Kasumi-1 (cell line): ENCODE results near the gene YPEL1.
"Not testable (repeated sequence)": the region's sequence is repeated elsewhere in the genome, so short reads cannot be mapped to it uniquely, and the experiment has no call there.

Source experiments
- DNase-seq, 2 experiments: peaks; one replicate each; lab custom pipeline; 2025; lab: John Stamatoyannopoulos, UW

Gene YPEL1

GRCh38 chr22:21699643-21700042 lies 36.0 kb downstream of the YPEL1 start:
- DNase-seq, result no peak

- DNase-seq, result no peak
Observed at GRCh38 chr22:21698430-21699329, 36.9 kb downstream of the YPEL1 start.

- DNase-seq, result no peak
Observed at GRCh38 chr22:21697880-21698279, 37.7 kb downstream of the YPEL1 start.

- DNase-seq, result no peak
Observed at GRCh38 chr22:21697021-21697771, 38.4 kb downstream of the YPEL1 start.

- no peak for DNase-seq
Observed at GRCh38 chr22:21696115-21696514, 39.5 kb downstream of the YPEL1 start.

- no peak for DNase-seq
Observed at GRCh38 chr22:21695430-21696085, 40.0 kb downstream of the YPEL1 start.

GRCh38 chr22:21694795-21695429 lies 40.7 kb downstream of the YPEL1 start:
- DNase-seq, result no peak

- DNase-seq, result no peak
Observed at GRCh38 chr22:21694394-21694793, 41.2 kb downstream of the YPEL1 start.

- no peak for DNase-seq
Observed at GRCh38 chr22:21693999-21694341, 41.6 kb downstream of the YPEL1 start.

GRCh38 chr22:21693333-21693998 lies 42.1 kb downstream of the YPEL1 start:
- DNase-seq, result no peak

GRCh38 chr22:21692856-21693255 lies 42.7 kb downstream of the YPEL1 start:
- DNase-seq, result not testable (repeated sequence)

GRCh38 chr22:21691816-21692215 lies 43.8 kb downstream of the YPEL1 start:
- DNase-seq, result no peak

GRCh38 chr22:21690401-21690801 lies 45.2 kb downstream of the YPEL1 start:
- DNase-seq, result no peak

GRCh38 chr22:21688706-21689381 lies 46.8 kb downstream of the YPEL1 start:
- DNase-seq, result no peak

- DNase-seq, result no peak
Observed at GRCh38 chr22:21688341-21688705, 47.3 kb downstream of the YPEL1 start.

- no peak for DNase-seq
Observed at GRCh38 chr22:21687685-21688259, 47.8 kb downstream of the YPEL1 start.

- no peak for DNase-seq
Observed at GRCh38 chr22:21686634-21687393, 48.8 kb downstream of the YPEL1 start.

GRCh38 chr22:21686193-21686608 lies 49.4 kb downstream of the YPEL1 start:
- DNase-seq, result no peak

- no peak for DNase-seq
Observed at GRCh38 chr22:21685164-21685513, 50.5 kb downstream of the YPEL1 start.

- no peak for DNase-seq
Observed at GRCh38 chr22:21684492-21685163, 51.0 kb downstream of the YPEL1 start.
